Muscle of arm (tissue), 12 donors: Measurements from ENCODE around the gene SEMA4D. TPM values are rescaled to one million over a fixed set of nuclear protein-coding genes. Genes with fewer than 3 reads are reported as not detected.

ENCODE experiments used
- DNase-seq: peaks from one replicate; pipeline ENCODE4 v3.0.0-alpha.2; 2013
- polyA plus RNA-seq, 12 donors: library from polyadenylated mRNA; unstranded; fragments of 120-200 nt; gene quantifications; one replicate each; pipeline ENCODE4 v1.2.1, GENCODE V29; 2013; ENCODE audit not compliant: insufficient read length in 12 of 12

Gene SEMA4D
- polyA plus RNA-seq, 12 donors = 12.7 to 36.6 (median 23.6) TPM; not detected in 1

DNA sequence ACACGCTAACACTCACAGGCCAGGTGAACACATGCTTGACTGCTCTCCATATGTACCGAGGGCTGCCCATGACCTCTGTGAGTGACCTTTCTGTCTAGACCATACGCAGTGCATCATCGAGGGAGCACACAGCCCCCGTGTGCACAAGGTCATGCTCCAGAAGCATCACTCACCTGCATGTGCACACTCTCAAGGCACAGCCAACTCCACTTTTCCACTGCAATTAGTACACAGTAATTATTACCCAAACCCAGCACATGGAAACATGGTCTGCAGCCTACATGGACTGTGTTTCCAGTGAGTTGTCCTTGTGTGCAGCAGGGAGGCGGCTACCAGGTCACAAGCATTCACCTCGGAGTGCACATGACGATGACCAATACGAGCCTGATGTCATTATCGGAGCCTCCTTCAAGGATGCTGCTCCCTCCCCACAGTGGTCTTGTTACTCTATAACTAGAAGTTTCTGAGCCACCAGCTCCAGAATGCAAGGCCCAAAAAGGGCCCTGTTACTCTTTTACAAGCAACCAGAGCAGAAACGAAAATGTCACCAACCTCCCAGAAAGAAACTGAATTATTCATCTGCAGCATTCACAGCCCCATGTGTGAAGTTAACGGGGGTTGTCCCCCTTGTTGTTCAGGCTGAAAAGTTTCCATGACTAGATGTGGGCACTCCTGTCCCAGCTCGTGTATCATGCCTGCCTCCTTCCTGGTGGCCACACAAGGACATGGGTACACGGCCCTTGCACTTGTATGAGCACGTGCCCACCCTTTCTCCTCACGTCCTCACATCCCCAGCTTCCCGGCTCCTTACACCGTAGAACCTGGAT is 31.2 kb downstream of the SEMA4D start:
- no peak for DNase-seq

DNA sequence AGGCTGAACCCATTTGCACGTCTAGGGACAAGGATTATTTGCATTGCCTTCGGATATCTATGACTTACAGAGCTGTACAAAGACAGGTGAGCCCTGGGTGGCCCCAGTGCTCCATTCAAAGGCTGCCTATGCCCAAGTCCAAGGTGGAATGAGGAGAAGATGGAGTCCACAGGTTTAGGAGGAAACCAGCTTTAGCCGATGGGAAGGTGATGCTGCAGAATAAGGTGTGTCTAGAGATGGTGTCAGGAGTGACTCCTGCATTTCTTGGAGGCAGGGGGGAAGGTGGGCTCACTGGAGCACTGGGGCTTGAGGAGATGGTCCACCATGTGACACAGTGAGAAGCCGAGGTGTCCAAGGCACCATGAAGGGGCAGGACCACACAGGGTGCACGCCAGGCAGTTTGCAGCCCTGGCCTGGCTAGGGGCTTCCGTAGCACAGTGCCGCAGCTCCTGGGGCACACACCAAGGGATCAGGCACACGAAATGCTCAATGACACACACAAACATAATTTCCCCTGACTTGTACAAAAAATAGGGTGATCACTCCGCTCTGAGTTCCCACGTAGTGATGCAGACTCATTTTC is 32.1 kb downstream of the SEMA4D start:
- DNase-seq = no peak

DNA sequence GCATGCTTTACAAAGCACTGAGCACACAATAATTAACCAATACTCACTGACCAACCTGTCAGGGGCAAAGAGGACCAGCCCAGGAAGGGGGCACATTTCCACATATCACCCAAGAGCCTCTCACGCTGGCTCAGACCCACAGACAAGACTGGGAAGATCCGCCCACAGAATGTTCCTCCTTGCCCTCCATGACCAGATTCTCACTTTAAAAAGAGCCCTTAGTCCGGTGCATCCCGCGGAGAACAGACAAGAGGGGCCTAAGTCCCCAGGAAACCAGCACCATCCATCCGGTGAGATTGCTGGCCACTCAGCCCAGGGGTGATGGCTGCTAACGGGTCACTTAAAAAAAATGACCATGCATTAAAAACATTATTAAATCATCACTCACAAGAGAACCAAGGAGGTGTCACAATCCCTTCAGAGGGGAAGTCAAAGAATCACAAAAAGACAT is 32.9 kb downstream of the SEMA4D start:
- DNase-seq = no peak

DNA sequence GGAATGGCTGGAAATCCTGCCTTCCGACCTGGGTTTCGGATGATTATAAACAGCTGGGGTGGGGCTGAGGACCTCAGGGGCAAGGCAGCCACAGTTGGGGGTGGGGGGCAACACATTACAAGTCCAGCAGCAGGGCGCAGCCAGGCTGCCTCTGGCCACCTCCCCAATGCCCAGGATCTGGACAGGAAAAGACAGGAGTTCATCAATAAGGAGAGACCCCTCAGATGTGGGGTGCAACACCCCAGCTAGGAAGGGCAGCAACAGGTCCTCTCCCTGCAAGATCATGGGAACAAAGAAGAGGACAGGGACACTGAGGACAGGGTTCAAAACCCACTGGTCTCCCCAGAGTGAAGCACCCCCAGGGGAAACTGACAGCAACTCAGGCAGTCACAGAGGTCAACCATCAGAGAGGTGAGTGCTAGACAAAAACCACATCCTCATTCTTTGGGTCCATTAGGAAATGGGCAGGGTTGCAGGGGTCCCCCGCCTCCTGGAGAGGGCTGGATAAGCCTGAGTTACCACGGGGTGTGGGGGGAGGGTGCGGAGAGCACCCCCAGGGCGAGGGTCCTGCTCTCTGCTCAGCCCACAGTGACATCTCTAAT is 33.5 kb downstream of the SEMA4D start:
- no peak for DNase-seq

DNA sequence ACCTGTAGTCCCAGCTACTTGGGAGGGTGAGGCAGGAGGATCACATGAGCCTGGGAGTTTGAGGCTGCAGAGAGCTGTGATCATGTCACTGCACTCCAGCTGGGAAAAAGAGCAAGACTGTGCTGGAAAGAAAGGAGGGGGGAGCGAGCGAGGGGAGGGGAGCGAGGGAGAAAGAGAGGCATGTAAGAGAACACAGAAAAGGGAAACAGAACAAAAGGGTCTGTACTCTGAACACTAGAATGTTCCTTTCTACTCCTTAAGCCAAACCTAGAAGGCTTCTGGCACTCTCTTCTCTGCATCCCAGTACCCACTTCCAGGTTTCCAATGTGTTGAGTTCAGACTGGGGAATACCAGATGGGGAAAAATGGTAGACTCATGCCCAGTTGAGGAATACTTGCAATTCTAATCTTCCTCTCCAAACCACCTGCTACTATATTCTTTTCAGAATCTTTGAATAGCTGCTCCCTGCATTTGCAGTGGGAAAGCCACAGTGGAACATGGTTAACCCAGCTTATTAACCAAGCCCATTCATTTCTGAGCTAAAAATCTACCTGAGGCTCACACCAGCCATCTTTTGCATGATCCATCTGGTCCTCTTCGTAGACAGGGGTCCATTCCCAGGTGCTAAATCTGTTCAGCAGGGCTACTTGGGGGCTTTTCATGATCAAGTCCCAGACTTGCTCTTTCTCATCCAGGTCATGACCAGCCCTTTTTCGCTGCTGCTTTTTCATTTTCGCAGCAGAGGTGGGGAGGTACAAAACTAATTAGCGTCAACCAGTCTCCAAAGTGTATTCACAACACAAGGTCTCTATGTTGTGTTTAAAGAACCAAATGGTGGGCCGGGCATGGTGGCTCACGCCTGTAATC is 34.9 kb downstream of the SEMA4D start:
- no peak for DNase-seq

DNA sequence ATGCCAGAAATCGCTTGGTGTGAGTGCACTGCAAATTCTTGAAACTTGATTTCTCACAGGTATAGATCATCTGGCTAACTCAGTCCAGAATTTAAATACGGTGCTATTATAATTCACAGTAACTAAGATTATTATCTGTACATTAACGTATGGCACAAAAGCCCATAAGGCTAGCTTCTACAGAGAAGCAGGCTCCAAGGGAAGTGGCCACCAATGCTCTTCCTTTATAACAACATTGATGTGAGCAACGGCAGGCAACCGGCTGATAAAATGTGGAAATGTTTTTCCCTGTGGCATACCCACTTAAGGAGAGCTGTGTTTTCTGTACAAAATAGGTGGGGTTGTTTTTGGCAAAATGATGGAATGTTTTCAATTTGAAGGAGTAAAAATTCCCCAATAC is 35.7 kb downstream of the SEMA4D start:
- no peak for DNase-seq

DNA sequence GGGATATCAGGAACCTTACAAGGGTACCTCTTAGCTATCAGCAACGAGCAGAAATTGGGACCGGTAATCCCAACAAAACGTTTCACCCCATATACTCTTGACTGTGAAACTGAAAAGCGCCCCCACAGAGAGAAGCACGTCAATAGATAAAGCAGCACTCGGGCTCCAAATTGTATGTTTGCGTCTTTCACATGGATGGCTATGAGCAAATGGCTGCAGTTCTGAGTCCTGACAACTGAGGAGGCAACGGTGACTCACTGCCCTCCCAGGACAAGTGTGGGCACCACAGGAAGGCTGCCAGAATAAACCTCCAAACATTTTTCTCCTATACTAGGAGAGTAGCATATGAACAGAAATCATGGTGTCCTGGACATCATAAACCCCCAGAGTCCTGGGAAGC is 36.6 kb downstream of the SEMA4D start:
- no peak for DNase-seq

DNA sequence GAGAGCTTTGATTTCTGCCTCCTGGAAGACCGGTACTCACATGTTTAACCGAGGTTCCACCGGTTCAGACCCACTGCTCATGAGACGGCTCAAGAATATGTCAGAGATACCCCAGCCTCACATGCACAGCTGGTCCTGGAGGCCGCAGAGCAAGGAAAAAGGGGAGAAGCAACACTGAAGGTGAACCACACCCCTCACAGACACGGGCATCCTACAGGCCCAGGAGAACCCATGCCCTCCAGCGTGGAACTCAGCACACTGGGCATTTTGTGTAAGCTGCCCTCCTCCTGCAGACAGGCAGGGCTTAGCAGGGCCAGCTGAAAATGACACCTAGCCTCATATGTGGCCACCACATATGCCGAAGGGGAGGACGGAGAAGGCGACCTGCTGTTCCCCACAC is 37.4 kb downstream of the SEMA4D start:
- no peak for DNase-seq

DNA sequence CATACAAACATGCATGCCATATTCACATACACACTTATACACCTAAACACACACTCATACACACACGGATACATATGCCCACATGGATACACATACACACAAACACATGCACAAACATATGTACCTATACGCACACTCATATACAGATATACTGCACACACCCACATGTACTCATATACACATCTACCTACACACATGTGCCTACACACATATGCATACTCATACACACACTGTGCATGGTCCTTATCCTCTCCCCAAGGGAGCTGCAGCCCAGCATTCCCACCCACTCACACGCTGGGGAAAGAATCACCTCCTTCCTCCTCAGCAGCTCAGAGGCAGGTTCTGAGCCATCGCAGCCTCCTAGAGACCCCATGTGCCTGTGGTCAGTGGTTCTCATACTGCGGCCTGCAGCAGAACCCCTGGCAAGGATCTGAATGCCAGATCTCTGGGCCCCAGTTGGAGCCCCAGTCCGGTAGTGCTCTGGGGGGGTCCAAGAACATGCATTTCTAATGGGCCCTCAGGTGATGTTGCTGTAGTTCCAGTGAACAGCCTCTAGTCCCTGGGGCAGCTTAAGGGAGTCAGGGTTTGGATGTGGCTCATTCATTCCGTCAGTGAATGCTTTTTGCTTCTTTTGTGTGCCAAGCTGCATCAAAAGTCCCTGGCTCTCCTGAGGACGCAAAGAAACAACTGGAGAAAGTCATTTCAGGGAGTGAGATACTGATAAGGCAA is 39.0 kb downstream of the SEMA4D start:
- no peak for DNase-seq

DNA sequence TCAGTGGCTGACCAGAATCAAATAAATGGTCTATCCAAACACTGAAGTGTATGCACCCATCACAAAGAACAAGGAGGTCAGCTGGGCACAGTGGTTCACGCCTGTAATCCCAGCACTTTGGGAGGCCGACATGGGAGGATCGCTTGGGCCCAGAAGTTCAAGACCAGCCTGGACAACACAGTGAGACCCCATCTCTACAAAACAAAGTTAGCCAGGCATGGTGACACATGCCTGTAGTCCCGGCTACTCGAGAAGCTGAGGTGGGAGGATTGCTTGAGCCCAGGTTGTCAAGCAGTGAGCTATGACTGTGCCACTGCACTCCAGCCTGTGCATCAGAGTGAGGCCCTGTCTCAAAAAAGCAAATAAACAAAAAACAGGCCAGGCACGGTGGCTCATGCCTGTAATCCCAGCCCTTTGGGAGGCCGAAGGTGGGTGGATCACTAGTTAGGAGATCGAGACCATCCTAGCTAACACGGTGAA is 40.5 kb downstream of the SEMA4D start:
- no peak for DNase-seq

DNA sequence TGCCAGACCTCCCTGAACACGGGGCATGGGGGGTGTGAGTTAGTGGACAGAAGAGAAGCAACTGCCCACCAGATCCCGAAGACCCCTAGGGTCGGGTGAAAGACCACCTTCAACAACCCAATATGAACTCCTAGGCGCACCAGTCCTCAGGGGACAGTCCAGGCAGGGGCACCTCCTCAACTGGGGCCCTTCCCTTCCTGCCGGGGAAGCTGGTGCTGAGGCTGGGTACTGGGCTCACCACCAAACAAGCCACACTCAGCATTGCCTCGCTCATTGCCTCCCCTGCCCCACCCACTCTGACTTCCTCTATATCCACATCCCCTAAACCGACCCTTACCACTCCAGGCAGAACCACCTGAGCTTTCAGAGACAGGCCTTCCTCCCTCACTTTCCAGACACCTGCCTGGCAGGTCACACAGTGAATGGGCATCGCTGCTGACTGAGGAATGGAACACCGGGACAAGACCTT is 42.5 kb downstream of the SEMA4D start:
- no peak for DNase-seq

DNA sequence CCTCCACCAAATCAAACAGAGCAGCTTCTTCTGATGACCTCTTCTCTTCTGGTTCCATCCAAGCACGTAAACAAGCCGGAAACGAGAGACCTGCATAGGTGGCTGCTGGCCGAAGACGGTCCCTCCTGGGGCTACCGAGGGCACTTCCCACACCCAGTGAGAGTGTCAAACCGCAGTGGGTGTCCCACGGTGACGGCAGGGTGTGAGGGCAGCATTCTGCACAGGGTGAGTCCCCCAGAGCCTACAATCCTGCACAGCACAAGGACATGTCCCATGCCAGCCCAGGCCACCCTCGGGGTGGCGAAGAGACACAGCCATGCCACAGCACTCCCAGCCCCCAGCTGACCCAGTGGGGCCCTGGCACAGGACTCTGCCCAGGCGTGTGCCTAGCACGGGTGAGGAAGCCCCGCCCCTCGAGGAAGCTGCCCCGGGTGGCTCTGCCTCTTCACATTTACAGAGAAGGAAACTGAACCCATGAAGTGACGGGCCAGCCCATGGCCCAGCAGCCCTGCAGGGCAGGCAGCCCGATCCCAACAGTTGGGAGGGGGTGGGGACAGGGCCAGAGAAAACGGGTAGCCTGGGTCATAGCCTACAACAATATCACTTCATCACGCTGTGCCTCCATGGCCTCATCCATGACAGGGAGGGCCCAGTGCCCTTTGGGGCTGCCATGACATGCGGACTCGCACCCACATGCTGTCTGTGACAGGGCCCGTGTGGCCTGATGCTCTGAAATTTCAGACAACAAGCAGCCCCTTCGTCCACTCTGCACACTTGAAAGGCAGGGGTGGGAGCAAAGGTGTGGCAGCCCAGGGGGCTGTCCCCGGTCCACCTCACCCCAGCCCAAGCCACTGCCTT is 43.2 kb downstream of the SEMA4D start:
- no peak for DNase-seq

DNA sequence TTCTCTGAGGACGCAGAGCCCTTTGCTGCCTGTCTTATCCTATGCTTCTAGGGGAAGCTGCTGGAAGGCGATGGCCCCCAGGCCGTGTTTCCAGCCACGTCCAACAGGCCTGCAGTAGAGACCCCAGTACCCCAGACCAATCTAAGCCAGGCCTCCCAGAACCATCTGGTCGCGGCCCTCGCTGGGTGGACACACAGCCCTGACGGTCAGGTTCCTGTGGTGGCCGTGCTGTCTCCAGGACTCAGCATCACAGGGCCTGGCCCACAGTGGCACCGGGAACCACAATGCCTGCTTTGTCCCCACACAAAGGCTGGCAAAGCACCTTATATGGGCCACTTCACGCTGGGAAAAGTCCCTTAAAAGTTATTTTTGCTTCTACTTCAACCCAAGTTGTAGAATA is 44.5 kb downstream of the SEMA4D start:
- no peak for DNase-seq

DNA sequence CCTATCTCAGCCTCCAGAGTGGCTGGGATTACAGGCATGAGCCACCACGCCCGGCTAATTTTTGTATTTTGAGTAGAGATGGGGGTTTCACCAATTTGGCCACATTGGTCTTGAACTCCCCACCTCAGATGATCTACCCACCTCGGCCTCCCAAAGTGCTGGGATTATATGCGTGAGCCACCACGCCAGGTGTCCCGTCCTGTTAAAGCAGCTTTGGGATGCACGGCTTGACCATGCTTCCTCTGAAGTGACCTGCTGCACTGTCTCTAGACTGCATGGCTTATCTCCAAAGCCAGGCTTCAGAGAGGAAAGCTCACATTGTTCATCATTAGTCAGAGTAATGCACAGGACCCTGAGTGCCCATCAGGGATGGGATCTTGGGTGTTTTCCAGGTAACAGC is 45.4 kb downstream of the SEMA4D start:
- no peak for DNase-seq

DNA sequence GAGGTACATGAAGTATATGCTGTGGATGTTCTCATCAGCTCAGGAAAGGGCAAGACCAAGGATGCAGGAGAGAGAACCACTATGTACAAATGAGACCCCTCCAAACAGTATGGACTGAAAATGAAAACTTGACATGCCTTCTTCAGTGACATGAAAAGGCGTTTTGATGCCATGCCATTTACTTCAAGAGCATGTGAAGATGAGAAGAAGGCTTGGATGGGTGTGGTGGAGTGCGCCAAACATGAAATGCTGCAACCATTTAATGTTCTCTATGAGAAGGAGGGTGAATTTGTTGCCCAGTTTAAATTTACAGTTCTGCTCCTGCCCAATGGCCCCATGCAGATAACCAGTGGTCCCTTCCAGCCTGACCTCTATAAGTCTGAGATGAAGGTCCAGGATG is 47.7 kb downstream of the SEMA4D start:
- DNase-seq = no peak

DNA sequence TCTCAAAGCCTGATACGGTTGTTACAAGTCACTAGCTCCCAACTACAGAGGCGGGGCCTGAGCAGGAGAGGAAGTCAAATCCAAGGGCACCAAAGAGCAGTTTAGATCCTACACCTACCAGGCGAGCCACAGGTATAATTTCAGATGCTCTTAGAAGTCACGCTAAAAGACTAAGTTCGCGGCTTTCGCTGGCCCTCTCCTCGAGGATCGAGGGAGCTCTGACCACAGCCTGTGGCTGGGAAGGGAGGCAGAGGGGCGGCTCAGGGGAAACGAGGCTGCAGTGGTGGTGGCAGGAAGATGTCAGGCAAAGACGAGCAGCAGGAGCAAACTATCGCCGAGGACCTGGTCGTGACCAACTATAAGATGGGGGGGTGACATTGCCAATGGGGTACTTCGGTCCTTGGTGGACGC is 48.6 kb downstream of the SEMA4D start:
- no peak for DNase-seq

DNA sequence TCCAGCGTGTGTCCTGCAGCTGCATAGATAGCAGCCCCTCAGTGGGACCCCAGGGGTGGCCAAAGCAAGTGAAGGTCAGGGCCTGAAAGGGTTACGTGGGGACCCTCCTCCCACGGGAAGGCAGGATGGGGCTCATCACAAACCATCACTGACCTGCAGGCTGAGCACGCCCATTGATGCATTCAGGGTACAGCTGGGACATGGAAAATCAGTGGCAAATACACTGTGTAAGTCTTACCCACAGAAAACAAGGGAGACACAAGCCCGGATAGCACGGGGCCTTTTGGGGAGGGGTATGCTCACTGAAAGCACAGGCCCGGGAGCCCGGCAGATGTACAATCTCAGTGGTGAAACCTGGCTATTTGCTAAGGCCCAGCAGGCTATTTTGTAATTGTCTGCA is 49.1 kb downstream of the SEMA4D start:
- DNase-seq = no peak

DNA sequence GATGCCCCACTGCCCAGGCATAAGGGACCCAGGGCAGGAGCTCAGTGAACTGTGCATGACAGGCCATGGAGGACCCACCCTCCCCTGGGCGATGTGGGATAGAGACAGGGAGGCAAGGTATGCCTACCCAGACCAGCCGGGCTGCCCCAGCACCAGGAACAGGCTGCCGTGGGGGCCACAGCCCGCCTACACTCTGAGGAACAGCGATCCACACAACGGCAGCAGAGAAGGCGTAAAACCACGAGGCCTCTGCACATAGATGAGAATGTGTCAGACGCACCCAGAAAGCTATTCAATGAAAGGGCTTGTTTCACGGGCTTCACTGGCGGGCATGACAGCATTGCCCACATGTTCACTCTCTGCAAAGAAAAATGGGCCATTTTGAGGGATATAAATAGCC is 49.5 kb downstream of the SEMA4D start:
- no peak for DNase-seq

DNA sequence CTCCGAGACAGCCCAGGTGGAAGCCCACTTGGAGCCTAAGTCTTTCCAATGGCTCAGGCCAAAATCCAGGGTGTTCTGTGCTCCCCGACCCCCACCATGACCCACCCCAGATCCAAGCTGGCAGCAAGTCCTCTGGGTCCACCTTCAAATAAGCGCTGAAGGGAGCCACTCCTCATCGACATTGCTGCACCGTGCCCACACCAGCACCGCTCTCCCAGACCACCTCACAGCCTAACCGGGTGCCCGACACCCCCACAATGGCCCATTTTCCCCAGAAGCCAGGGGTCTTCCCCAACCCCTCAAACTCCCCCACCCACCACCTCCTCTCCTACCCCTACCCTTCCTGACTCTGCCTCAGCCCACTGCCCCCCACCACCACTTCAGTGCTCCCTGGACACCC is 50.5 kb downstream of the SEMA4D start:
- no peak for DNase-seq

DNA sequence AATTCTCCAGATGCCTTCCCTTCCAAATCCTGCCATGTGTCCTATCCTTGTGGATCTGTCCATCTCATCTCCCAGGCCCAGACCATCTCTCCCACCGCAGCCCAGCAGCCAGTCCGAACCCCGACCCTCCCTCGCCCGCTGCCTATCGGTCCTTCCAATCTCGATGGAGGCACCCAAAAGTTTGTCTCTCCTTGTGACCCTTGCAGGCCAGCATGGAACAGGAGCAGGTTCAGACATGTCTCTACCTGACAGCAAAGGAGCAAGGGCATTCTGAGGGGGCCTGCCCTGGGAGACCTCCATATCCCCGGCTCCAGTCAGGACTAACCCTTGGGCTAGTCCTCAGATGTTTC is 51.0 kb downstream of the SEMA4D start:
- no peak for DNase-seq
